H1 (cell line): ENCODE results near the gene RAB40C.

Experiments used
- ATF3 ChIP-seq: IDR thresholded peaks from 2 replicates; pipeline ENCODE4 v1.6.1; 2011; ENCODE audit warnings: low read depth, mild to moderate bottlenecking, low read length; ENCODE audit not compliant: insufficient read depth
- BCL11A ChIP-seq, 2 experiments: IDR thresholded peaks; one replicate each; pipeline ENCODE4 v1.6.1; 2011; ENCODE audit warnings: low read depth in 2 of 2, low read length in 2 of 2, mild to moderate bottlenecking in 2 of 2
- CHD2 ChIP-seq: IDR thresholded peaks from 2 replicates; pipeline ENCODE4 v1.6.1; 2012; ENCODE audit warnings: low read length, improper control_type of control experiment
- EZH2 ChIP-seq: fragments of 200-600 bp; sonication (generic); IDR thresholded peaks from 2 replicates; pipeline ENCODE4 v1.7.1; 2012; ENCODE audit warnings: low read depth, mild to moderate bottlenecking, moderate library complexity, low read length, inconsistent platforms; ENCODE audit not compliant: severe bottlenecking
- POLR2A ChIP-seq, 2 experiments: IDR thresholded peaks; 1 replicate in 1 of 2; 2 replicates in 1 of 2; pipeline ENCODE4 v1.6.1; 2011; ENCODE audit warnings: low read depth in 2 of 2, low read length in 2 of 2, mild to moderate bottlenecking in 2 of 2; ENCODE audit errors: control extremely low read depth in 1 of 2
- SIN3A ChIP-seq, 2 experiments: IDR thresholded peaks in 1 of 2; conservative IDR thresholded peaks in 1 of 2; 2 replicates each; pipeline ENCODE4 v1.6.1; 2011 to 2012; ENCODE audit warnings: low read length in 2 of 2, improper control_type of control experiment in 1 of 2, low read depth in 1 of 2, mild to moderate bottlenecking in 1 of 2
- SP2 ChIP-seq: IDR thresholded peaks from 2 replicates; pipeline ENCODE4 v1.6.1; 2012; ENCODE audit warnings: mild to moderate bottlenecking, low read length, inconsistent platforms
- TF ChIP-seq, protein P1 (sequence below), 3 experiments: IDR thresholded peaks; 1 replicate in 2 of 3; 2 replicates in 1 of 3; pipeline versions ENCODE4 v1.5.1 to v1.6.1; 2011; ENCODE audit warnings: low read length in 3 of 3, mild to moderate bottlenecking in 3 of 3, inconsistent platforms in 2 of 3, low read depth in 1 of 3, moderate library complexity in 1 of 3; ENCODE audit not compliant: insufficient read depth in 1 of 3; ENCODE audit errors: control extremely low read depth in 1 of 3
- TF ChIP-seq, protein P2 (sequence below): IDR thresholded peaks from 2 replicates; pipeline ENCODE4 v1.6.1; 2012; ENCODE audit warnings: low read length, inconsistent platforms

DNA sequence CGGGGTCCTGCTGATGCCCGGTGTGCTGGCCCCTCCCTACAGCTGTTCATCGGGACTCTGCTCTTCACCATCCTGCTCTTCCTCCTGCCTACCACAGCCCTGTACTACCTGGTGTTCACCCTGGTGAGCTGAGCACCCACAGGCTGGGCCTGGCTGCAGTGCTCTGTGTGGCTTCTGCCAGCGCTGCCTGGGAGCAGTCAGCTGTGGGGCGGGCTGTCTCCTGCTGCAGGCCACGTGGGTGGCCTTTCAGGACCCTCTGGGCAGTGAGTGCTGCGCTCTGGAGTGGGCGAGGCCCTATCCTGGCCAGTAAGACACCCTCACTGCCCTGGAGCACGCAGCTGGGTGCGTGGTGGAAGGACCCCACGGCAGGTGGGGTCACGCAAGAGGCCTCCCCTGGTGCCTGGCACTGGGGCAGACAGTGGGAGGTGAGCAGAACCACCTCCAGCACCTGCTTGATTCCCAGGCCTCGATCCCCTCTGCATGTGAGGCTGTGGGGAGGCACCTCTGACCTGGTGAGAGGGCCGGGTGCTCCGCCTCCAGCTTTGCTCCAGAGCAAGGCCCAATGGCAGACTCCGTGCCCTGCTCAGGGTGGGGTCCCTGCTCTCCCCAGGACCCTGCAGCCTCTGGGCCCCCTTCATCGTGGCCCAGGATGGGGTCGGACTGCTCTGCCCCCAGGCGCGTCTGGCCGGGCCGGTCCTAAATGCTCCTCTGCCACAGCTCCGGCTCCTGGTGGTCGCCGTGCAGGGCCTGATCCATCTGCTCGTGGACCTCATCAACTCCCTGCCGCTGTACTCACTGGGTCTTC, 9.5 kb upstream of the RAB40C start:
- TF ChIP-seq CHD2, result no peak
- TF ChIP-seq EZH2, result no peak
- TF ChIP-seq, protein P1, sequence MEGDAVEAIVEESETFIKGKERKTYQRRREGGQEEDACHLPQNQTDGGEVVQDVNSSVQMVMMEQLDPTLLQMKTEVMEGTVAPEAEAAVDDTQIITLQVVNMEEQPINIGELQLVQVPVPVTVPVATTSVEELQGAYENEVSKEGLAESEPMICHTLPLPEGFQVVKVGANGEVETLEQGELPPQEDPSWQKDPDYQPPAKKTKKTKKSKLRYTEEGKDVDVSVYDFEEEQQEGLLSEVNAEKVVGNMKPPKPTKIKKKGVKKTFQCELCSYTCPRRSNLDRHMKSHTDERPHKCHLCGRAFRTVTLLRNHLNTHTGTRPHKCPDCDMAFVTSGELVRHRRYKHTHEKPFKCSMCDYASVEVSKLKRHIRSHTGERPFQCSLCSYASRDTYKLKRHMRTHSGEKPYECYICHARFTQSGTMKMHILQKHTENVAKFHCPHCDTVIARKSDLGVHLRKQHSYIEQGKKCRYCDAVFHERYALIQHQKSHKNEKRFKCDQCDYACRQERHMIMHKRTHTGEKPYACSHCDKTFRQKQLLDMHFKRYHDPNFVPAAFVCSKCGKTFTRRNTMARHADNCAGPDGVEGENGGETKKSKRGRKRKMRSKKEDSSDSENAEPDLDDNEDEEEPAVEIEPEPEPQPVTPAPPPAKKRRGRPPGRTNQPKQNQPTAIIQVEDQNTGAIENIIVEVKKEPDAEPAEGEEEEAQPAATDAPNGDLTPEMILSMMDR (IDR thresholded peaks at IDR 0.05; ENCODE audit: control extremely low read depth in 1 of 3, insufficient read depth in 1 of 3, low read depth in 1 of 3, low read length in 3 of 3), result no peak
- TF ChIP-seq ATF3, result no peak
- no peak for TF ChIP-seq SP2
- TF ChIP-seq SIN3A (conservative IDR thresholded peaks at IDR 0.05 in 1 of 2, IDR thresholded peaks at IDR 0.05 in 1 of 2; ENCODE audit: low read depth in 1 of 2, low read length in 2 of 2), result no peak
- TF ChIP-seq BCL11A (IDR thresholded peaks at IDR 0.05; ENCODE audit: low read depth in 2 of 2, low read length in 2 of 2), result no peak
- TF ChIP-seq, protein P2, sequence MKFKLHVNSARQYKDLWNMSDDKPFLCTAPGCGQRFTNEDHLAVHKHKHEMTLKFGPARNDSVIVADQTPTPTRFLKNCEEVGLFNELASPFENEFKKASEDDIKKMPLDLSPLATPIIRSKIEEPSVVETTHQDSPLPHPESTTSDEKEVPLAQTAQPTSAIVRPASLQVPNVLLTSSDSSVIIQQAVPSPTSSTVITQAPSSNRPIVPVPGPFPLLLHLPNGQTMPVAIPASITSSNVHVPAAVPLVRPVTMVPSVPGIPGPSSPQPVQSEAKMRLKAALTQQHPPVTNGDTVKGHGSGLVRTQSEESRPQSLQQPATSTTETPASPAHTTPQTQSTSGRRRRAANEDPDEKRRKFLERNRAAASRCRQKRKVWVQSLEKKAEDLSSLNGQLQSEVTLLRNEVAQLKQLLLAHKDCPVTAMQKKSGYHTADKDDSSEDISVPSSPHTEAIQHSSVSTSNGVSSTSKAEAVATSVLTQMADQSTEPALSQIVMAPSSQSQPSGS, result no peak
- no peak for TF ChIP-seq POLR2A (IDR thresholded peaks at IDR 0.05; ENCODE audit: control extremely low read depth in 1 of 2, low read depth in 2 of 2, low read length in 2 of 2)
